GM21717 (cell line): ENCODE measurements around the gene CDC25B.
"Not testable (repeated sequence)": the region's sequence is repeated elsewhere in the genome, so short reads cannot be mapped to it uniquely, and the experiment has no call there.

ENCODE experiments used
- ATAC-seq: cut with Tn5 transposase; IDR thresholded peaks from one replicate; pipeline ENCODE4 v1.9.1; 2021; ENCODE audit warnings: mild to moderate bottlenecking, moderate library complexity; ENCODE audit not compliant: unreplicated experiment

CDC25B gene

DNA sequence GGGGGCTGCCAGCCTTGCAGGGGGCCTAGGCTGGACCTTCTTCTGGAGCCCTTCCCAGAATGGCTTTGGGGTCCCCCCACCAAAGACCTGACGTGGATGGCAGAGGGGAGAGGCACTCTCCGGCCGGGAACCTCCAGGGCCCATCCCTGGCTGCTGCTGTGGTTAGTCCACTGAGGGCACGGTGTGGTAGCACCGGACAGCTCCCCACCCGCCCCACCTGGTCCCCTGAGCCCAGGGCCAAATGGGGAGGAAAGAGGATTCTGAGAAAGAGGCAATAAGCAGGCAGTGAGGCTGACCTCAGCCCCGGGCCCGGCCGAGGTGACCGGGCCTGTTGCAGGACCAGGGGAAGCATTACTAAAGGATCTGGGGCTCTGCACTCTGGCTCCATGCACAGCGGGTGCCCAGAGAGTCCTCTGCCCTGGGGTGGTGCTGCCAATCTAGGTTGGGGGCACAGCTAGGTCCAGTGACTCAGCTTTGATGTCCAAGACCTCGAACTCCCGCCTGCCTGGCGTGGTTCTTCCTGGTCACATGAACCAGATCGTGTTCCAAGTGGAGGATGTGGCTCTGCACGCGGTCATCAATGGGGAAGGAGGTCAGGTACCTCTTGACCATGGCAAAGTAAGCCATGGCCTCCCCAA, 11.8 kb upstream of the CDC25B start:
- no peak for ATAC-seq

- no peak for ATAC-seq
These were observed 11.3 kb upstream of the CDC25B start for GRCh38 chr20:3784863-3785239.

DNA sequence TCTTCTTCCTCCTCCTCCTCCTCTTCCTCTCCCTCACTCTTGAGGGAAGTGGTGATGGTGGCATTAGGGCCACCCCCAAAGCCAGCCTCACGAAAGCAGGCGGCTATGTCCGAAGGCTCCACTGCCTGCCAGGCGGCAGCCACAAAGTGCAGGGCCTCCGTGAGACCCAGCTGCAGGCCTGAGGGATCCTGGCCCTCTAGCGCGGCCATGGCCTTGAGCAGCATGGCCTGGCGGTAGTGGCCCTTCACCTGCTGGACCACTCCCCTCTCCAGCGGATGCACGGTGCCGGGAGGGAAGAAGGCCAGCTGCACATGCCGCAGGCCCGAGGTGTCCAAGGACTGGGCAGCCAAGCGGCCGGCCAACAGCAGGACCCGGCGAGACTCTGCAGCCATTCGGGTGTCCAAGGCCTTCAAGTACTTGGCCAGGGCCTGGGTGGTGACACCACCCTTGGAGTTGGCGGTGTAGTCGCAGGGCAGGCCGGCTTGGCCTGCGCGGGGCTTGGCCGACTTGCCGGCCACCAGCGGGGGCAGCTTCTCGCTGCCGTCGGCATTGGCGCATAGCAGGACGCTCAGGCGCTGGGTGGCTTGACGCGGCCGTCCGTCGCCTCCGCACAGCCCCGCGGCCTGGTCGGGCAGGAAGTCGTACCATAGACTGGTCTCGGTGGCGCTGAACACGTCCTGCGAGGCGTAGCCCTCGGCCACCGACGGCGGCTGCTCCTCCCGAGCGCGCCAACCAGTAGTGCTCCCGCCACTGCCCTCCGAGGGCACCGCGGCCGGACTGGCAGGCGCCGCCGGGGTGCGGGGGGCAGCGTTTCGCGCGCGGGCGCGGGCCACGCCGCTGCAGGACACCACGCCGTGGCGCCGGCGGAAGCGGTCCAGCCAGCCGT, 10.6 kb upstream of the CDC25B start:
- no peak for ATAC-seq

GRCh38 chr20:3786126-3786484, 10.0 kb upstream of the CDC25B start:
- ATAC-seq: peak; percentile 15

GRCh38 chr20:3786665-3787323, 9.3 kb upstream of the CDC25B start, which contains the start of gene CENPB:
Gene CENPB, minus strand, starts transcription at chr20:3786740. Its CDS starts 257 bp downstream, at chr20:3786483.
- peak; percentile 66 for ATAC-seq

DNA sequence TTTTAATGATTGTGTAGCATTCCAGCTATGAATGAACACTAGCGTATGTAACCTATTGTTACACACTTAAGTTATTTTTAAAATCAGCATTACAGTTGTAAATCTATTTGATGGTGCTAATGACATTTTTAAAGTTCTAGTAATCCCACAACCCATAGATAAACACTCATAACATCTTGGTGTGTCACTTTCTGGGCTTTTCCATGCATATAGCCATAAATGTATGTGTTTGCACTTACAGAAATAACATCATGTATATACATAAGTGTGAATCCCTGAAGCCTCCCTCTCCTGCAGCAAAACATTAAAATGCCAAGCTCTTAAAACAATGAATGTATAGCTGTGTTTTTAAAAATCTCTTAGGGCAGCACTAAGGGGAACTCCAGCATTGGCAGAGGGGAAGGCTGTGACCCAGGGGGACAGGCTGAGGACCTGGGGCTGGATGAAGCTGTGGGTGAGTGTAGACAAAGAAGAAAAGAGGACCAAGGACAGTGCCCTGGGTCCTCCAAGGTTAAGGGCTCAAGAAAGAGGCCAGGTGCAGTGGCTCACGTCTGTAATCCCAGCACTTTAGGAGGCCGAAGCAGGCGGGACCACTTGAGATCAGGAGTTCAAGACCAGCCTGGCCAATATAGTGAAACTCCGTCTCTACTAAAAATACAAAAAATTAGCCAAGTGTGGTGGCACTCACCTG, 8.6 kb upstream of the CDC25B start:
- ATAC-seq: no peak

- ATAC-seq: no peak
These were observed 7.4 kb upstream of the CDC25B start for GRCh38 chr20:3788685-3789155.

DNA sequence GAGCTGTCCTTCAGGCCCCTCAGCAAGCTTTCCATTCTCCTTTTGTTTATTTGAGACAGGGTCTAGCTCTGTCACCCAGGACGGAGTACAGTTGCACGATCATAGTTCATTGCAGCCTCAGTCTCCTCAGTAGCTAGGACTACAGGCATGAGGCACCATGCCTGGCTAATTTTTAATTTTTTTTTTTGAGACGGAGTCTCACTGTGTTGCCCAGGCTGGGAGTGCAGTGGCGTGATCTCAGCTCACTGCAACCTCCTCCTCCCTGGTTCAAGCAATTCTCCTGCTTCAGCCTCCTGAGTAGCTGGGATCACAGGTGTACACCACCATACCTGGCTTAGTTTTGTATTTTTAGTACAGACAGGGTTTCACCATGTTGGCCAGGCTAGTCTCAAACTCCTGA, 6.9 kb upstream of the CDC25B start:
- not testable (repeated sequence) for ATAC-seq

DNA sequence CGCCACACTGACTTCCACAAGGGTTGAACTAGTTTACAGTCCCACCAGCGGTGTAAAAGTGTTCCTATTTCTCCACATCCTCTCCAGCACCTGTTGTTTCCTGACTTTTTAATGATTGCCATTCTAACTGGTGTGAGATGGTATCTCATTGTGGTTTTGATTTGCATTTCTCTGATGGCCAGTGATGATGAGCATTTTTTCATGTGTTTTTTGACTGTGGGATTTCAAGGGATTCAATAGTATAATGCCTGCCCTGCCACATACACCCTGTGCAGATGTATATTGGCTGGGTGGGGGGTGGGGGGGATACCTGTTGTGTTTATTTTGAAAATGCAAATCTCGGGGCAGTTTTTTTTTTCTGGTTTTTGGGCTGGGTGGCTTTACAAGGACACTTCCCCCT, 1.9 kb upstream of the CDC25B start:
- ATAC-seq: not testable (repeated sequence)

- ATAC-seq: no peak
These were observed 1.2 kb upstream of the CDC25B start for GRCh38 chr20:3794701-3795420.

DNA sequence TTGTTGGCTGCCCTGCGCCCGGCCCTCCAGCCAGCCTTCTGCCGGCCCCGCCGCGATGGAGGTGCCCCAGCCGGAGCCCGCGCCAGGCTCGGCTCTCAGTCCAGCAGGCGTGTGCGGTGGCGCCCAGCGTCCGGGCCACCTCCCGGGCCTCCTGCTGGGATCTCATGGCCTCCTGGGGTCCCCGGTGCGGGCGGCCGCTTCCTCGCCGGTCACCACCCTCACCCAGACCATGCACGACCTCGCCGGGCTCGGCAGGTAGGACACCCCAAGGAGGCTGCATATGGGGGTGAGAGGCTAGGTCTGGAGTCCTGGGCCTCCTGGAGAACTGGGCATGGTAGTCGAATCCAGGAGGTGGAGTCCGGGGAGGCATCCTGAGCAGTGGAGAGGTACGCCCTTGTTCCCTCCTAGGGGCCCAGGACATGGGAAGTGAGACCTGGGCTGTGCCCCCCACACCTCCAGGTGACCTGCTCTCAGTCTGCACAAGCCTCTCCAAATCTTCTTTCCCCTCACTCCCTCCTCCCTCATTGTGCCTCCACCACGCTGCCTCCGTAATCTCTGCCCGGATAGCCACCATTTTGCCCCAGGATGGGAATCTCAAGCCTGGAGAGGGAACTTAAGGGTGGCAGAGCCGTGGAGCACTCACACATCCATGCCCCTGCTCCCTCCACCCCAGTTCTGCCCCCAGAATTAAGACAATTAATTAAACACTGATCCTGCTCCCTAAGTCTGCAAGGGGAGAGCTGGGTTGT, 541 bp downstream of the CDC25B start:
- peak; percentile 13 for ATAC-seq

DNA sequence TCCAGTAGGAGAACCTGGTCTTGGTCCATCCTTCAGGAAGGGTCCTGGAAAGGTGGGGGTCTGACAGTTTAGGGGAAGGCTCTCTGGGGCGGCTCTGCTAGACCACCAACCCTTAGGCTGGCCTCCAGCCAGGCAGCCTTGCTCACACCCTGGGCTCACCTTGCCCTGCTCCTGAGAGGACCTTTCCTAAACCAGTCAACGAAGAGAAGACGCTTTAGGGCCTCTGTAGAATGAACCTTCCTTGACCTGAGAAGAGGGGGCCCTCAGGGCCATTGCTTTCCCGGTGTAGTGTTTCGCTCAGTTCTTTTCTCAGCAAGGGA, 1.1 kb downstream of the CDC25B start:
- no peak for ATAC-seq

DNA sequence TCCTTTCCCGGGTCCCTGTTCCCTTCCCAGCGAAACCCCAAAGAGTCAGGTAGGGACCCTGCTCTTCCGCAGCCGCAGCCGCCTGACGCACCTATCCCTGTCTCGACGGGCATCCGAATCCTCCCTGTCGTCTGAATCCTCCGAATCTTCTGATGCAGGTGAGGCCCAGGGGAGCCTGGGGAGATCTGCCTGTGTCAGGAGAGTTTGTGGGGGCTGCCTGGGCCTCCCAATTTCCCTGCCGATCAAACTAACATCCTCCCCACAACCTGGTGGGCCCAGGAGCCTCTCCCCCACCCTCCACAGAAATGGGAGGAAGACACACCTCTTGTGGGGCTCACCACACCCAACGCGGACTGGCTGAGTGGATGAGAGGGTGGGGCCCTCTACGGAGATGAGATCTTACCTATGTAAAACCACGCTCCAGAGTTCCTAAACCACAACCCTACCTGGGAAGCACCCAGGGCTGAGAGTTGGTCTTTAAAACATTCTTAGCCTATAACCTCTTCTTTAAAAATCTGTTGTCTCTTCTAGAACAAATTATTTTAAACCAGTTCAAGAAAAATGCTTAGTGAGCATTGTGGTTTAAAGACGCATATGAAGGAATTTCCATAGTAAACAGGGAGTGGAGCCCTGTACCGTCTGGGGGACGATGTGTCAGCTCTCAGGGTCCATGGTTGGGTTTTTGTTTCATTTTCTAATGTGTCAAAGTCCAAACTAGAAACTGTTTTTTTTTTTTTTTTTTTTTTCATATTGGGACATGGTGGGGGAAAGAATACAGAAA, 1.7 kb downstream of the CDC25B start:
- ATAC-seq: no peak

- ATAC-seq: no peak
These were observed 2.3 kb downstream of the CDC25B start for GRCh38 chr20:3798373-3798768.

DNA sequence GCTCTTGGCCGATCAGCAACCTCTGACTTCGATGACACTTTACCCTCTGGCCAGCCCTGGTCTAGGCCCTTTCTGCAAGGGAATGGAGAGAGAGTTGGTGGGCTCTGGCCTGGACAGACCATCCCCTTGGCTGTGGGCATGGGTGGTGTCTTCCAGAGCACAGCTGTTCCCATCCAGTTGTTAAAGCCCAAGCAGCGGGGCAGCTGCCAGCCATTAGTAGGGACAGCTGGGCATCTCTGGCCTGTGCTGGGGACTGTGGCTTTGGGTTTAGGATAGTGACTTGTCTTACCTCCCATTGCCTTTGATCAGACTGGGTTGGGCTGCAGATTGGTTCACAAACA, 2.8 kb downstream of the CDC25B start:
- ATAC-seq: no peak

- ATAC-seq: no peak
These were observed 4.3 kb downstream of the CDC25B start for GRCh38 chr20:3800256-3800877.

GRCh38 chr20:3800878-3801260, 4.8 kb downstream of the CDC25B start:
- no peak for ATAC-seq

- ATAC-seq: no peak
These were observed 5.2 kb downstream of the CDC25B start for GRCh38 chr20:3801299-3801698.

DNA sequence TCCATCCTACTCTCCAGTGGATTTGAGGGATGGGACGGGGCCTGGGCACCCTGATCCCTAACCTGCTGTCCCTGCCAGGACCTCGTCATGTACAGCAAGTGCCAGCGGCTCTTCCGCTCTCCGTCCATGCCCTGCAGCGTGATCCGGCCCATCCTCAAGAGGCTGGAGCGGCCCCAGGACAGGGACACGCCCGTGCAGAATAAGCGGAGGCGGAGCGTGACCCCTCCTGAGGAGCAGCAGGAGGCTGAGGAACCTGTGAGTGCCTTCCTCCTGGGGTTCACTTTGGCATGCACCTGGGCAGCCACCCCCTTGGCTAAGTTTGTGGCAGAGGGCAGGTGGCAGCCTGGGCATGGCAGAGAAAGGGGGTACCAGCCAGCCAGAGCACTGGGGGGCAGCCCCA, 5.7 kb downstream of the CDC25B start:
- ATAC-seq: no peak
